AG04450 (cell line): ENCODE results near the gene MARCHF3. TPM values are rescaled to one million over a fixed set of nuclear protein-coding genes. Genes with fewer than 3 reads are reported as not detected.

ENCODE experiments used
- CTCF ChIA-PET: fragments of 300-600, 350-600 bp; formaldehyde crosslinking; extraction: SDS; loops from one replicate; lab custom pipeline; 2022; ENCODE audit warnings: antibody characterized with exemption, inconsistent platforms; lab: Charles Lee
- POLR2A ChIA-PET: fragments of 350-600 bp; formaldehyde crosslinking; extraction: SDS; loops from one replicate; lab custom pipeline; 2021; ENCODE audit warnings: antibody characterized with exemption, inconsistent platforms; lab: Yijun Ruan, JAX
- DNase-seq: peaks from one replicate; pipeline ENCODE4 v3.0.0-alpha.2; 2011; ENCODE audit warnings: low read depth, low spot score
- H3K27ac ChIP-seq: one replicate; pipeline ENCODE4 v1.5.1; 2012; ENCODE audit warnings: low read depth, low read length, control low read depth
- H3K27me3 ChIP-seq: one replicate; pipeline ENCODE4 v1.6.0; 2012; ENCODE audit warnings: low read length; ENCODE audit not compliant: control insufficient read depth, insufficient read depth
- H3K4me3 ChIP-seq: 2 replicates; pipeline ENCODE4 v1.5.1; 2011; ENCODE audit warnings: mild to moderate bottlenecking, low read depth, low read length, control low read depth
- H3K9me3 ChIP-seq: 2 replicates; pipeline ENCODE4 v1.5.1; 2012; ENCODE audit warnings: low read length; ENCODE audit not compliant: control insufficient read depth, insufficient read depth
- CTCF ChIP-seq: IDR thresholded peaks from 2 replicates; pipeline ENCODE4 v1.5.1; 2011; ENCODE audit warnings: low read depth, low read length, control low read depth, inconsistent platforms
- polyA plus RNA-seq: library from polyadenylated mRNA; depleted of rRNA; stranded (reverse); fragments of >200 nt; gene quantifications from 2 replicates; pipeline ENCODE4 v1.2.3, GENCODE V29; 2011

MARCHF3 gene
- polyA plus RNA-seq, 1 experiment: 6.7 TPM

- ChIA-PET POLR2A (no interaction called here), CTCF (interaction anchor here (2.5 kb wide), 1 partner anchor 15 kb away, joined by 11 read pairs; no protein-coding TSS in a partner anchor)
- H3K27me3 ChIP-seq: no peaks in the 10 kb centered on the region
Observed at GRCh38 chr5:127013407-127013806, 17.0 kb downstream of the MARCHF3 start.

GRCh38 chr5:127012916-127013315 lies 17.4 kb downstream of the MARCHF3 start:
- no peaks in the 10 kb centered on the region for H3K27me3 ChIP-seq
- TF ChIP-seq CTCF: no peak
- H3K9me3 ChIP-seq: no peaks in the 10 kb centered on the region
- no peak overlapping the region for H3K27ac ChIP-seq
- H3K4me3 ChIP-seq: no peak overlapping the region
- ChIA-PET CTCF (interaction anchor here (2.5 kb wide), 1 partner anchor 16 kb away, joined by 11 read pairs; no protein-coding TSS in a partner anchor), POLR2A (no interaction called here)
- DNase-seq: no peak

More at GRCh38 chr5:127013407-127013806, 17.0 kb downstream of the MARCHF3 start:
- Histone ChIP-seq H3K27ac (no peak overlapping the region), H3K4me3 (0 out of 2 replicates have a peak overlapping the region, but pooled peaks have one; percentile 3), H3K9me3 (no peaks in the 10 kb centered on the region)
- TF ChIP-seq CTCF: no peak
- DNase-seq: no peak

- no peak for DNase-seq
- no peaks in the 10 kb centered on the region for H3K9me3 ChIP-seq
- POLR2A ChIA-PET: no interaction called here
- H3K27me3 ChIP-seq: no peaks in the 10 kb centered on the region
- H3K4me3 ChIP-seq: no peak overlapping the region
- CTCF ChIA-PET: interaction anchor here (2.5 kb wide), 1 partner anchor 17 kb away, joined by 11 read pairs; no protein-coding TSS in a partner anchor
- H3K27ac ChIP-seq: no peak overlapping the region
- TF ChIP-seq CTCF: no peak
Observed at GRCh38 chr5:127011961-127012644, 18.3 kb downstream of the MARCHF3 start.

- no peak for TF ChIP-seq CTCF
- DNase-seq: peak; percentile 70
- Histone ChIP-seq H3K9me3 (no peaks in the 10 kb centered on the region), H3K4me3 (no peak overlapping the region), H3K27me3 (no peaks in the 10 kb centered on the region), H3K27ac (no peak overlapping the region)
- POLR2A ChIA-PET: no interaction called here
- CTCF ChIA-PET: interaction anchor here (2.5 kb wide), 1 partner anchor 18 kb away, joined by 11 read pairs; no protein-coding TSS in a partner anchor
Observed at GRCh38 chr5:127011153-127011552, 19.2 kb downstream of the MARCHF3 start.

- CTCF ChIA-PET: interaction anchor here (0.6 kb wide), 1 partner anchor 76 kb away, joined by 3 read pairs; no protein-coding TSS in a partner anchor
- DNase-seq: no peak
- Histone ChIP-seq H3K27ac (no peak overlapping the region), H3K27me3 (no peaks in the 10 kb centered on the region), H3K9me3 (no peaks in the 10 kb centered on the region), H3K4me3 (no peak overlapping the region)
- no peak for TF ChIP-seq CTCF
- POLR2A ChIA-PET: no interaction called here
Observed at GRCh38 chr5:127010362-127010761, 20.0 kb downstream of the MARCHF3 start.
